OCI-LY7 (cell line): ENCODE results near the gene ZIC4.

ENCODE experiments used
- EZH2phosphoT487 ChIP-seq: fragments of 200-600 bp; sonication (generic); IDR thresholded peaks from 2 replicates; pipeline ENCODE4 v1.6.1; 2018; ENCODE audit warnings: low read depth, borderline replicate concordance, mild to moderate bottlenecking, mixed run types, antibody characterized with exemption, low read length, moderate library complexity, mixed read lengths
- TF ChIP-seq, protein P1 (sequence below): fragments of 200-600 bp; sonication (generic); conservative IDR thresholded peaks from 2 replicates; pipeline ENCODE4 v1.5.1; 2014; ENCODE audit warnings: mild to moderate bottlenecking, antibody characterized with exemption, low read length, moderate library complexity, mixed read lengths

DNA sequence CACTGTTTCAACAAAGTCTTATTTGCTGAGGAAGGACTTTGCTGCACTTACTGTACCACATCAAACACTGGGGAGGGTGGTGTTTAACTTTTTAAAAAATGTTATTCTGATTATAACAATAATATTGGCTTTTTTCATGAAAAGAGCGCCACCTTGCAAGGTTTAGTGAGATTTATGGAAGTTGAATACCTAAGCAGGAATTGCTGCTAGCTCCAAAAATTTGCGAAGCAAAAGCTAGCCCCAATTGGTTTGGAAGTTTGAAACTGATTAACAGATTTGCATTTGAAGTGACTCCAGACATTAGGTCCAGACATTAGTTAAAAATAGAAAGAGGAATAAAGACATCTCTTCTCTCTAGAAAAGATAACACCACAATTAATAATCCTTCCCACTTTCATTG, 9.5 kb upstream of the ZIC4 start:
- TF ChIP-seq, protein P1, sequence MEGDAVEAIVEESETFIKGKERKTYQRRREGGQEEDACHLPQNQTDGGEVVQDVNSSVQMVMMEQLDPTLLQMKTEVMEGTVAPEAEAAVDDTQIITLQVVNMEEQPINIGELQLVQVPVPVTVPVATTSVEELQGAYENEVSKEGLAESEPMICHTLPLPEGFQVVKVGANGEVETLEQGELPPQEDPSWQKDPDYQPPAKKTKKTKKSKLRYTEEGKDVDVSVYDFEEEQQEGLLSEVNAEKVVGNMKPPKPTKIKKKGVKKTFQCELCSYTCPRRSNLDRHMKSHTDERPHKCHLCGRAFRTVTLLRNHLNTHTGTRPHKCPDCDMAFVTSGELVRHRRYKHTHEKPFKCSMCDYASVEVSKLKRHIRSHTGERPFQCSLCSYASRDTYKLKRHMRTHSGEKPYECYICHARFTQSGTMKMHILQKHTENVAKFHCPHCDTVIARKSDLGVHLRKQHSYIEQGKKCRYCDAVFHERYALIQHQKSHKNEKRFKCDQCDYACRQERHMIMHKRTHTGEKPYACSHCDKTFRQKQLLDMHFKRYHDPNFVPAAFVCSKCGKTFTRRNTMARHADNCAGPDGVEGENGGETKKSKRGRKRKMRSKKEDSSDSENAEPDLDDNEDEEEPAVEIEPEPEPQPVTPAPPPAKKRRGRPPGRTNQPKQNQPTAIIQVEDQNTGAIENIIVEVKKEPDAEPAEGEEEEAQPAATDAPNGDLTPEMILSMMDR = peak; percentile 52
- TF ChIP-seq EZH2phosphoT487 = no peak
